ENCODE data around the gene AVEN. TPM values are rescaled to one million over a fixed set of nuclear protein-coding genes. Genes with fewer than 3 reads are reported as not detected.

AVEN gene
- total and polyA plus RNA-seq, 2 of the 13 experiments (the other 11 are each of a cell fraction or from before 2014, with no cell fraction given), result 4.4 to 17.5 TPM

- no peak for TF ChIP-seq FIP1L1 (IDR thresholded peaks at IDR 0.05; ENCODE audit: borderline replicate concordance, insufficient read depth, low read depth, low read length)
- TF ChIP-seq ONECUT2 (CRISPR knock-in tag; IDR thresholded peaks at IDR 0.05), result no peak
- 0 out of 2 replicates have a peak, but pooled peaks have one; percentile 57 for TF ChIP-seq GABPB1 (CRISPR knock-in tag; IDR thresholded peaks at IDR 0.05)
- TF ChIP-seq ZNF891 (CRISPR knock-in tag; IDR thresholded peaks at IDR 0.05), result peak; percentile 74; the same call in 1 of the 2 replicates
- peak; percentile 37 for TF ChIP-seq RARA (CRISPR knock-in tag; IDR thresholded peaks at IDR 0.05)
- TF ChIP-seq MAF1 (CRISPR knock-in tag; IDR thresholded peaks at IDR 0.05; ENCODE audit: borderline replicate concordance), result no peak
- TF ChIP-seq ZNF850 (CRISPR knock-in tag; conservative IDR thresholded peaks at IDR 0.05), result peak; percentile 73; the same call in 1 of the 2 replicates
- TF ChIP-seq ZNF766 (CRISPR knock-in tag; IDR thresholded peaks at IDR 0.05; ENCODE audit: borderline replicate concordance), result peak; percentile 20; the same call in 1 of the 2 replicates
- TF ChIP-seq ZNF878 (CRISPR knock-in tag; IDR thresholded peaks at IDR 0.05), result no peak
- TF ChIP-seq ZMAT3 (CRISPR knock-in tag; conservative IDR thresholded peaks at IDR 0.05), result peak; percentile 57; the same call in 1 of the 2 replicates
- 0 out of 2 replicates have a peak, but pooled peaks have one; percentile 28 for TF ChIP-seq ZNF205 (CRISPR knock-in tag; IDR thresholded peaks at IDR 0.05)
- peak; percentile 39 for TF ChIP-seq HES4 (CRISPR knock-in tag; IDR thresholded peaks at IDR 0.05; ENCODE audit: borderline replicate concordance)
- TF ChIP-seq ZNF331 (CRISPR knock-in tag; IDR thresholded peaks at IDR 0.05), result no peak
- no peak for TF ChIP-seq DDIT3 (CRISPR knock-in tag; IDR thresholded peaks at IDR 0.05)
- TF ChIP-seq ZNF407 (CRISPR knock-in tag; IDR thresholded peaks at IDR 0.05; ENCODE audit: not compliant biosample characterization), result no peak
- peak; percentile 14 for TF ChIP-seq XRCC5 (optimal IDR thresholded peaks at IDR 0.05; ENCODE audit: low read length)
- peak; percentile 61; the same call in 1 of the 2 replicates for TF ChIP-seq SP4 (CRISPR knock-in tag; IDR thresholded peaks at IDR 0.05)
- TF ChIP-seq PCBP2 (optimal IDR thresholded peaks at IDR 0.05; ENCODE audit: low read depth, low read length, poor library complexity, severe bottlenecking), result no peak
- TF ChIP-seq HOMEZ (CRISPR knock-in tag; IDR thresholded peaks at IDR 0.05; ENCODE audit: low read depth), result 0 out of 2 replicates have a peak, but pooled peaks have one; percentile 9
- no peak for TF ChIP-seq NR3C1 (CRISPR knock-in tag; IDR thresholded peaks at IDR 0.05)
These were observed 757 bp downstream of the AVEN start (continued) for GRCh38 chr15:34038023-34038870.

Data from HepG2 (cell line).